ENCODE measurements around the gene UTP11.

UTP11 gene

DNA sequence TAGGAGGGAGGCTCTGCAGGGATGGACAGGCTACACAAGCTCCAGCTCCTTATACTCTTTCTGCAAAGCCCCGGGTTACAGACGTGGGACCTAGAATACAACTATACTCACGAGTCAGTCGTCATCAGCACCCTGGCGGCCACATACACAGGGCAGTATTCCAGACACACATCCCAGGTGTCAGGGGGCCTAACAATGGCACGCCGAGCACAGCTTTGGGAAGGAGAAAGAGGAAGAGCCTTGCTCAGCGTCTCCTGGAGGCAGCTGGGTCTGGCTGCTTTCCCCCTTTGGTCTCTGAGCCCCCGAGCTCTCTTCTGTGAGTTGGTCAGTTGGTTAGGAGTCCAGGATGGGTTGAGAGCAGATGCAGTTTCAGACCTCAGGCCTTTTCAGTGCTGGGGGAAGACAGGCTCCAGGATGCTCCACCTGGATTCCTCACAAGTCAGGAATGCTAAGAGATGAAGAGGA lies 38.6 kb downstream of the UTP11 start:
- Histone ChIP-seq H3K4me1 (no peaks in the 10 kb centered on the region; the same call in 1 of the 2 replicates), H3K4me3 (no peak overlapping the region), H3K9me3 (no peaks in the 10 kb centered on the region), H3K27me3 (ENCODE audit: low read depth) (peaks cover 3% of the 10 kb centered on the region; the same call in 1 of the 2 replicates), H3K36me3 (replicated peaks) (no peaks in the 10 kb centered on the region)
- in situ Hi-C loops (cut with MboI; ENCODE audit: low sequenced_read_pairs) = no loop called here
- no peak for DNase-seq (ENCODE audit: low spot score in 2 of 2)

- no peaks in the 10 kb centered on the region for H3K36me3 ChIP-seq (replicated peaks)
- H3K9me3 ChIP-seq = no peaks in the 10 kb centered on the region
- no peaks in the 10 kb centered on the region for H3K4me1 ChIP-seq
- no peaks in the 10 kb centered on the region for H3K27me3 ChIP-seq (ENCODE audit: low read depth)
- H3K4me3 ChIP-seq = no peak overlapping the region
- in situ Hi-C loops (cut with MboI; ENCODE audit: low sequenced_read_pairs) = no loop called here
- DNase-seq (ENCODE audit: low spot score in 2 of 2) = no peak
Measured at GRCh38 chr1:38052750-38053415, 40.3 kb downstream of the UTP11 start.

DNA sequence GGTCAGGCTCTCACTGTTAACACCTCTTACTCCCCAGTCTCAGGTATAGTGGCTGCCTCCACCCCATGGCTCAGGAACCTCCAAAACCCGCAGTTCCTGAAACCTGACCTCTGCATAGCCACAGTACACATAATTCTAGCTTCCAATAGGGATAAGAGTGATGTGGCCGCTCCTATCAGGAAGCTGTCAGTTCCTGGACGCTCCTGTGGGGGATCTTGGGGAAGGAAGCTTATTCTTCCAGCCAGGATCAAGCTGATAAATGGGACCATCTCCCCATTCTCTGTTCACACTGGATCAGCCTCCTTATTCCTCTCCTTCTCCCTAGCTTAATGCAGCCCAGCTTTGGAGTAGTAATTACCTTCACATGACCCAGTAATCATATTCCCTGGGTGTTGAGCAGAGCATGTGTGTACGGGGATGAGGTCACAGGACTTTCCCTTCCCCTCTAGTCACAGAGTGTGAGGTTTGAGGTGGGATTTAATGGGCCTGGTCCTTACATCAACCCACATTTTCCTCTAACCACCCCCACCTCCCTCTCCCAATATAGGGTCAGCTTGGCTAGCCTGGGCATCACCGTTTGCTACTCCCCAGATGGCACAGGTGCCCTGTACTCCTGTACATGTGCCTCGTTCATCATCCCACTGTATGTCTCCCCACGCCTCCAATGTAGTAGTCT lies 41.0 kb downstream of the UTP11 start:
- H3K4me1 ChIP-seq = no peaks in the 10 kb centered on the region
- DNase-seq (ENCODE audit: low spot score in 2 of 2) = no peak
- no peak overlapping the region for H3K4me3 ChIP-seq
- H3K9me3 ChIP-seq = no peaks in the 10 kb centered on the region
- no peaks in the 10 kb centered on the region for H3K36me3 ChIP-seq (replicated peaks)
- no peaks in the 10 kb centered on the region for H3K27me3 ChIP-seq (ENCODE audit: low read depth)
- in situ Hi-C loops (cut with MboI; ENCODE audit: low sequenced_read_pairs) = no loop called here

- H3K4me1 ChIP-seq = no peaks in the 10 kb centered on the region
- no peaks in the 10 kb centered on the region for H3K9me3 ChIP-seq
- H3K4me3 ChIP-seq = no peak overlapping the region
- no peaks in the 10 kb centered on the region for H3K36me3 ChIP-seq (replicated peaks)
- no peaks in the 10 kb centered on the region for H3K27me3 ChIP-seq (ENCODE audit: low read depth)
- no peak for DNase-seq (ENCODE audit: low spot score in 2 of 2)
- in situ Hi-C loops (cut with MboI; ENCODE audit: low sequenced_read_pairs) = no loop called here
Measured at GRCh38 chr1:38055398-38055797, 42.9 kb downstream of the UTP11 start.

GRCh38 chr1:38055965-38056364 lies 43.4 kb downstream of the UTP11 start:
- in situ Hi-C loops (cut with MboI; ENCODE audit: low sequenced_read_pairs) = no loop called here

GRCh38 chr1:38059635-38060250 lies 47.2 kb downstream of the UTP11 start:
- in situ Hi-C loops (cut with MboI; ENCODE audit: low sequenced_read_pairs) = no loop called here
- no peak overlapping the region for H3K4me3 ChIP-seq
- no peaks in the 10 kb centered on the region for H3K36me3 ChIP-seq (replicated peaks)
- no peaks in the 10 kb centered on the region for H3K9me3 ChIP-seq
- no peaks in the 10 kb centered on the region for H3K27me3 ChIP-seq (ENCODE audit: low read depth)
- H3K4me1 ChIP-seq = no peaks in the 10 kb centered on the region
- no peak for DNase-seq (ENCODE audit: low spot score in 2 of 2)

More at GRCh38 chr1:38055965-38056364, 43.4 kb downstream of the UTP11 start:
- no peak overlapping the region for H3K4me3 ChIP-seq
- no peaks in the 10 kb centered on the region for H3K4me1 ChIP-seq
- H3K27me3 ChIP-seq (ENCODE audit: low read depth) = no peaks in the 10 kb centered on the region
- no peaks in the 10 kb centered on the region for H3K36me3 ChIP-seq (replicated peaks)
- no peaks in the 10 kb centered on the region for H3K9me3 ChIP-seq
- DNase-seq (ENCODE audit: low spot score in 2 of 2) = no peak

- H3K4me3 ChIP-seq = no peak overlapping the region
- no peaks in the 10 kb centered on the region for H3K4me1 ChIP-seq
- H3K9me3 ChIP-seq = no peaks in the 10 kb centered on the region
- in situ Hi-C loops (cut with MboI; ENCODE audit: low sequenced_read_pairs) = no loop called here
- no peak for DNase-seq (ENCODE audit: low spot score in 2 of 2)
- H3K27me3 ChIP-seq (ENCODE audit: low read depth) = no peaks in the 10 kb centered on the region
- no peaks in the 10 kb centered on the region for H3K36me3 ChIP-seq (replicated peaks)
Measured at GRCh38 chr1:38060498-38060897, 48.0 kb downstream of the UTP11 start.

- Histone ChIP-seq H3K4me1 (no peaks in the 10 kb centered on the region), H3K27me3 (ENCODE audit: low read depth) (no peaks in the 10 kb centered on the region), H3K9me3 (no peaks in the 10 kb centered on the region), H3K36me3 (replicated peaks) (no peaks in the 10 kb centered on the region), H3K4me3 (no peak overlapping the region)
- DNase-seq (ENCODE audit: low spot score in 2 of 2) = no peak
- in situ Hi-C loops (cut with MboI; ENCODE audit: low sequenced_read_pairs) = no loop called here
Measured at GRCh38 chr1:38061290-38061689, 48.8 kb downstream of the UTP11 start.

DNA sequence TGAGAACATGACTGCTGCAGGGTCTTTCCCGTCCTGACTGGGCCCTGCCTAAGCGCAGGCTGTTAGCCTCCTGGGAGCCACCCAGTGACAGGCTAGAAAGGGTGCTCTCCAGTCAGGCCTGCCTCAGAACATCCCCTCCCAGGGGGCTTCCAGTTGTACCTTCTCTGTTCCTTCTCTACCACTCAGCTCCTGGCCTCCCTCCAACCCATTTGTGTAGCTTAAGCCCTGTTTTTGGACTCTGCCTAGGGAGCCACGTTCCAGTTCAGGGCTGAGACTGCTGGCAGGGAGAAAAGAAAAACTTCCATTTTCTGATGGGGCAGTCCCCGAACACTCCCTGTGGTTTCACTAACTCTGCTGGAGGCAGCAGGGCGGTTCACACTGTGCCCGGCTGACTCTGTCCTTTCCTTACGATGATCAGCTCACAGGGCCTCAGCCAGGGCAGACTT lies 49.4 kb downstream of the UTP11 start:
- no peaks in the 10 kb centered on the region for H3K36me3 ChIP-seq (replicated peaks)
- no peaks in the 10 kb centered on the region for H3K4me1 ChIP-seq
- DNase-seq (ENCODE audit: low spot score in 2 of 2) = no peak
- H3K9me3 ChIP-seq = no peaks in the 10 kb centered on the region
- no peak overlapping the region for H3K4me3 ChIP-seq
- in situ Hi-C loops (cut with MboI; ENCODE audit: low sequenced_read_pairs) = no loop called here
- H3K27me3 ChIP-seq (ENCODE audit: low read depth) = no peaks in the 10 kb centered on the region

DNA sequence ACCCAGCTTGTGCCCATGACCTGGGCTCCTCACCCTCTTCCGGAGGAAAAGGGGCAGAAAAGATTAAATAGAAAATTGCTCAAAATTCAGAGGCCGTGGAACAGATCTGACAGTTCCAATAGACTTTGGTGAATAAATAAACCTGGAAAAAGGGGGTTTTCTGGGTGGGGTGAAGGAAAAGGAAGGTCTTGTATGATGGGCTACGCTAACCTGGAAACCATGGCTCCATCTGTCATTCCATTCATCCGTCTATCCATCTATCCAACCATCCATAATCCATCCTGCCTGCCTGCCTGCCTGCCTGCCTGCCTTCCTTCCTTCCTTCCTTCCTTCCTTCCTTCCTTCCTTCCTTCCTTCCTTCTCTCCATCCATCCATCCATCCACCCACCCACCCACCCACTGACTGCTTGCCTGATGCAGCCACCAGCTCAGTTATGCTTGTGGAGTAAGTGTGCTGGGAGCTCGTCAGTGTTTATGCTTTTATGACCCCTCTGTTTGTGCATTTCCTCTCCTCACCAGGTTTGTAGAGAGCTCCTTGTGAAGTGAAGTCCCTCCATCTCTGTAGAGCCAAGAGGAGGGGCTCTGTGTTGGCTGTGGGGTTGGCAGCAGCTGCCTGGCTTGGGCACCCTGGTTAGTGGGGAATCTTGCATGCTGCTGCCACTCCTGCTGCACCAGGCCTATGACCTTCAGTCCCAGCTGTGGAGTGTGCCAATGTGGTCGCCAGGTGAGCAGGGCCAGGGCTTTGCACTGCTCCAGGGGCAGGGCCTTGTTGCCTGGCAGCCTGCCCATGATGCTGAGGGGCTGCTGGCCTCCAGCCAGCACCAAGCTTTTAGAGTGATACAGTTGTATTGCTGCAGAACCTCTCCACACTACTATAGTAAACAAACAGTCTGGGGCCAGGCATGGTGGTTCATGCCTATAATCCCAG lies 50.1 kb downstream of the UTP11 start:
- Histone ChIP-seq H3K4me3 (no peak overlapping the region), H3K4me1 (no peaks in the 10 kb centered on the region), H3K27me3 (ENCODE audit: low read depth) (no peaks in the 10 kb centered on the region), H3K36me3 (replicated peaks) (no peaks in the 10 kb centered on the region), H3K9me3 (no peaks in the 10 kb centered on the region)
- no peak for DNase-seq (ENCODE audit: low spot score in 2 of 2)
- in situ Hi-C loops (cut with MboI; ENCODE audit: low sequenced_read_pairs) = no loop called here

- Histone ChIP-seq H3K4me3 (no peak overlapping the region), H3K9me3 (no peaks in the 10 kb centered on the region), H3K27me3 (ENCODE audit: low read depth) (no peaks in the 10 kb centered on the region), H3K36me3 (replicated peaks) (no peaks in the 10 kb centered on the region), H3K4me1 (no peaks in the 10 kb centered on the region)
- in situ Hi-C loops (cut with MboI; ENCODE audit: low sequenced_read_pairs) = no loop called here
- no peak for DNase-seq (ENCODE audit: low spot score in 2 of 2)
Measured at GRCh38 chr1:38063616-38064015, 51.1 kb downstream of the UTP11 start.

- Histone ChIP-seq H3K4me3 (no peak overlapping the region), H3K4me1 (no peaks in the 10 kb centered on the region), H3K27me3 (ENCODE audit: low read depth) (no peaks in the 10 kb centered on the region), H3K9me3 (no peaks in the 10 kb centered on the region), H3K36me3 (replicated peaks) (no peaks in the 10 kb centered on the region)
- in situ Hi-C loops (cut with MboI; ENCODE audit: low sequenced_read_pairs) = no loop called here
- no peak for DNase-seq (ENCODE audit: low spot score in 2 of 2)
Measured at GRCh38 chr1:38064197-38064903, 51.8 kb downstream of the UTP11 start.
